ENCODE measurements around the gene ATG13.
"Not testable (repeated sequence)": the region's sequence is repeated elsewhere in the genome, so short reads cannot be mapped to it uniquely, and the experiment has no call there.

ATG13 gene

GRCh38 chr11:46649180-46649738, 31.9 kb downstream of the ATG13 start:
- DNase-seq, result no peak

GRCh38 chr11:46655631-46656030, 38.3 kb downstream of the ATG13 start:
- DNase-seq, result no peak

- no peak for DNase-seq
These were observed 39.8 kb downstream of the ATG13 start for GRCh38 chr11:46657186-46657585.

- no peak for DNase-seq
These were observed 40.9 kb downstream of the ATG13 start for GRCh38 chr11:46658259-46658658.

GRCh38 chr11:46659908-46660307, 42.6 kb downstream of the ATG13 start:
- no peak for DNase-seq

GRCh38 chr11:46661836-46662235, 44.5 kb downstream of the ATG13 start:
- DNase-seq, result no peak

GRCh38 chr11:46662366-46662765, 45.0 kb downstream of the ATG13 start:
- no peak for DNase-seq

GRCh38 chr11:46663277-46663940, 46.1 kb downstream of the ATG13 start:
- DNase-seq, result no peak

GRCh38 chr11:46664612-46665011, 47.3 kb downstream of the ATG13 start:
- DNase-seq, result no peak

- DNase-seq, result no peak
These were observed 48.0 kb downstream of the ATG13 start for GRCh38 chr11:46665356-46665755.

- DNase-seq, result no peak
These were observed 49.2 kb downstream of the ATG13 start for GRCh38 chr11:46666516-46666915.

- DNase-seq, result no peak
These were observed 49.7 kb downstream of the ATG13 start for GRCh38 chr11:46667043-46667481.

- no peak for DNase-seq
These were observed 51.2 kb downstream of the ATG13 start for GRCh38 chr11:46668480-46669085.

GRCh38 chr11:46669711-46670139, 52.4 kb downstream of the ATG13 start:
- DNase-seq, result peak; percentile 8 to 23

GRCh38 chr11:46670521-46670920, 53.2 kb downstream of the ATG13 start:
- not testable (repeated sequence) for DNase-seq

- DNase-seq, result no peak
These were observed 54.6 kb downstream of the ATG13 start for GRCh38 chr11:46671958-46672315.

GRCh38 chr11:46672381-46672839, 55.1 kb downstream of the ATG13 start:
- no peak for DNase-seq

GRCh38 chr11:46673713-46674462, 56.5 kb downstream of the ATG13 start:
- no peak for DNase-seq

- peak; percentile 5 to 30 for DNase-seq
These were observed 57.3 kb downstream of the ATG13 start for GRCh38 chr11:46674463-46675287.

GRCh38 chr11:46675288-46675851, 58.0 kb downstream of the ATG13 start:
- DNase-seq, result peak in 1 of 2 donors; percentile 36

- DNase-seq, result no peak
These were observed 58.6 kb downstream of the ATG13 start for GRCh38 chr11:46675949-46676348.

GRCh38 chr11:46676436-46677158, 59.2 kb downstream of the ATG13 start:
- peak; percentile 12 to 46 for DNase-seq
